ENCODE results near the gene EPHA3.

The EPHA3 gene

DNA sequence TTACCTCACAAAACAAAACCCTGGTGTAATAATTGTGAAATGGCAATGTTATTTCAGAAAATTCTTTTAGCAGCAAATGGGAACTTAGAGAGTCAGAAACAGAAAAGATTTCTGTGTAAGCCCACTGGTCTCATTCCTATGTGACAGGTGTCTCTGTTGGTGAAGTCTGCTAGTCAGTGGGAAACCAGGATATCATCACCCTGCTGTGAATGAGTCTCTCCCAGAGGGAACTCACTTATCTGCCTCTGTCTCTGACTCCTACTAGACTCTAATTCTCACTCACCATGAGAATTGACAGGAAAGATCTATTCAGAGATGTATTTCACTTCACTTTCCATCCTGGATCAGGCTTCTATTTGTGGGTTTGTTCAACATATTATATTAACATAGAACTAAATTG, 266.0 kb downstream of the EPHA3 start:
- Histone ChIP-seq H3K36me3 (ENCODE audit: insufficient read depth, low read length) (no peaks in the 10 kb centered on the region), H3K9me2 (ENCODE audit: low read depth, low read length) (no peaks in the 10 kb centered on the region), H4K20me1 (ENCODE audit: insufficient read depth, low read length) (no peaks in the 10 kb centered on the region), H3K4me1 (ENCODE audit: insufficient read depth, low read length, severe bottlenecking) (no peaks in the 10 kb centered on the region), H3F3A (ENCODE audit: insufficient read depth, low read length) (no peaks in the 10 kb centered on the region), H3K9ac (ENCODE audit: low read length) (no peak overlapping the region), H2AFZ (ENCODE audit: low read length) (no peak overlapping the region), H3K4me2 (ENCODE audit: low read length) (no peak overlapping the region), H3K27me3 (ENCODE audit: insufficient read depth, low read length) (no peaks in the 10 kb centered on the region), H3K27ac (ENCODE audit: low read depth, low read length, poor library complexity, severe bottlenecking) (no peak overlapping the region), H3K79me2 (ENCODE audit: insufficient read depth, low read length) (no peaks in the 10 kb centered on the region), H3K9me3 (ENCODE audit: low read length) (no peaks in the 10 kb centered on the region), H3K4me3 (ENCODE audit: low read depth, low read length, poor library complexity, severe bottlenecking) (no peak overlapping the region)
- no peak for TF ChIP-seq EZH2 (IDR thresholded peaks at IDR 0.05; ENCODE audit: borderline replicate concordance, low read length)
- TF ChIP-seq, protein P1, sequence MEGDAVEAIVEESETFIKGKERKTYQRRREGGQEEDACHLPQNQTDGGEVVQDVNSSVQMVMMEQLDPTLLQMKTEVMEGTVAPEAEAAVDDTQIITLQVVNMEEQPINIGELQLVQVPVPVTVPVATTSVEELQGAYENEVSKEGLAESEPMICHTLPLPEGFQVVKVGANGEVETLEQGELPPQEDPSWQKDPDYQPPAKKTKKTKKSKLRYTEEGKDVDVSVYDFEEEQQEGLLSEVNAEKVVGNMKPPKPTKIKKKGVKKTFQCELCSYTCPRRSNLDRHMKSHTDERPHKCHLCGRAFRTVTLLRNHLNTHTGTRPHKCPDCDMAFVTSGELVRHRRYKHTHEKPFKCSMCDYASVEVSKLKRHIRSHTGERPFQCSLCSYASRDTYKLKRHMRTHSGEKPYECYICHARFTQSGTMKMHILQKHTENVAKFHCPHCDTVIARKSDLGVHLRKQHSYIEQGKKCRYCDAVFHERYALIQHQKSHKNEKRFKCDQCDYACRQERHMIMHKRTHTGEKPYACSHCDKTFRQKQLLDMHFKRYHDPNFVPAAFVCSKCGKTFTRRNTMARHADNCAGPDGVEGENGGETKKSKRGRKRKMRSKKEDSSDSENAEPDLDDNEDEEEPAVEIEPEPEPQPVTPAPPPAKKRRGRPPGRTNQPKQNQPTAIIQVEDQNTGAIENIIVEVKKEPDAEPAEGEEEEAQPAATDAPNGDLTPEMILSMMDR (IDR thresholded peaks at IDR 0.05; ENCODE audit: low read length): no peak

DNA sequence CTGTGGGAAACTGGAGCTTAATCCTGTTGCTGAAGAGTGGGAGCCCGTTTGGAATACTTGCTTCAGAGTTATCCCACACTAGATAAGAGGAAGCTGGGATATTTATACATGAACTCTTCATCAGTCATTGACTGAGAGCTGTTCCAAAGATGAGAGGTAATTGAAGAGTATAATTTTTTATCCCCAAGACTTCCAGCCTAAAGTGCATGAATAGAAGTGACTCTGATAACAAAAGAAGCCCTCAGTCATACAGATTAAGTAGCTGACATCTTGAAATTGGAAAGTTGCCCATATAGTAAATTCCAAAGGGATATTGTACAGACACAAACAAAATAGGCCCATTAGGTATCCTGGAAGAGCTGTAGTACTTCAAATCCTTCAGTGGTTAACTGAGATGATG, 268.0 kb downstream of the EPHA3 start:
- no peak for TF ChIP-seq EZH2 (IDR thresholded peaks at IDR 0.05; ENCODE audit: borderline replicate concordance, low read length)
- TF ChIP-seq, protein P1 (IDR thresholded peaks at IDR 0.05; ENCODE audit: low read length): no peak
- no peak overlapping the region for H3K27ac ChIP-seq (ENCODE audit: low read depth, low read length, poor library complexity, severe bottlenecking)
- H3K27me3 ChIP-seq (ENCODE audit: insufficient read depth, low read length): no peaks in the 10 kb centered on the region
- no peak overlapping the region for H3K4me3 ChIP-seq (ENCODE audit: low read depth, low read length, poor library complexity, severe bottlenecking)
- no peaks in the 10 kb centered on the region for H3F3A ChIP-seq (ENCODE audit: insufficient read depth, low read length)
- no peaks in the 10 kb centered on the region for H3K36me3 ChIP-seq (ENCODE audit: insufficient read depth, low read length)
- H3K79me2 ChIP-seq (ENCODE audit: insufficient read depth, low read length): no peaks in the 10 kb centered on the region
- no peaks in the 10 kb centered on the region for H4K20me1 ChIP-seq (ENCODE audit: insufficient read depth, low read length)
- no peaks in the 10 kb centered on the region for H3K9me2 ChIP-seq (ENCODE audit: low read depth, low read length)
- no peak overlapping the region for H2AFZ ChIP-seq (ENCODE audit: low read length)
- H3K9me3 ChIP-seq (ENCODE audit: low read length): no peaks in the 10 kb centered on the region; the same call in 1 of the 2 replicates
- no peaks in the 10 kb centered on the region for H3K4me1 ChIP-seq (ENCODE audit: insufficient read depth, low read length, severe bottlenecking)
- no peak overlapping the region for H3K9ac ChIP-seq (ENCODE audit: low read length)
- H3K4me2 ChIP-seq (ENCODE audit: low read length): no peak overlapping the region

- no peaks in the 10 kb centered on the region for H3F3A ChIP-seq (ENCODE audit: insufficient read depth, low read length)
- no peak overlapping the region for H3K9ac ChIP-seq (ENCODE audit: low read length)
- no peaks in the 10 kb centered on the region for H3K4me1 ChIP-seq (ENCODE audit: insufficient read depth, low read length, severe bottlenecking)
- H3K9me3 ChIP-seq (ENCODE audit: low read length): no peaks in the 10 kb centered on the region; the same call in 1 of the 2 replicates
- H3K36me3 ChIP-seq (ENCODE audit: insufficient read depth, low read length): no peaks in the 10 kb centered on the region
- H2AFZ ChIP-seq (ENCODE audit: low read length): no peak overlapping the region
- H3K9me2 ChIP-seq (ENCODE audit: low read depth, low read length): no peaks in the 10 kb centered on the region
- no peaks in the 10 kb centered on the region for H3K79me2 ChIP-seq (ENCODE audit: insufficient read depth, low read length)
- H3K27ac ChIP-seq (ENCODE audit: low read depth, low read length, poor library complexity, severe bottlenecking): no peak overlapping the region
- no peaks in the 10 kb centered on the region for H3K27me3 ChIP-seq (ENCODE audit: insufficient read depth, low read length)
- no peak overlapping the region for H3K4me3 ChIP-seq (ENCODE audit: low read depth, low read length, poor library complexity, severe bottlenecking)
- no peaks in the 10 kb centered on the region for H4K20me1 ChIP-seq (ENCODE audit: insufficient read depth, low read length)
- H3K4me2 ChIP-seq (ENCODE audit: low read length): no peak overlapping the region
- TF ChIP-seq EZH2 (IDR thresholded peaks at IDR 0.05; ENCODE audit: borderline replicate concordance, low read length): no peak
- TF ChIP-seq, protein P1 (IDR thresholded peaks at IDR 0.05; ENCODE audit: low read length): no peak
Observed at GRCh38 chr3:89380016-89380415, 272.6 kb downstream of the EPHA3 start.

Data from OCI-LY1 (cell line).